NK-92 (cell line): Measurements from ENCODE around the gene OBSCN.

Source experiments
- DNase-seq: peaks from one replicate; lab custom pipeline; 2025; ENCODE audit not compliant: unreplicated experiment; lab: John Stamatoyannopoulos, UW

Gene OBSCN

DNA sequence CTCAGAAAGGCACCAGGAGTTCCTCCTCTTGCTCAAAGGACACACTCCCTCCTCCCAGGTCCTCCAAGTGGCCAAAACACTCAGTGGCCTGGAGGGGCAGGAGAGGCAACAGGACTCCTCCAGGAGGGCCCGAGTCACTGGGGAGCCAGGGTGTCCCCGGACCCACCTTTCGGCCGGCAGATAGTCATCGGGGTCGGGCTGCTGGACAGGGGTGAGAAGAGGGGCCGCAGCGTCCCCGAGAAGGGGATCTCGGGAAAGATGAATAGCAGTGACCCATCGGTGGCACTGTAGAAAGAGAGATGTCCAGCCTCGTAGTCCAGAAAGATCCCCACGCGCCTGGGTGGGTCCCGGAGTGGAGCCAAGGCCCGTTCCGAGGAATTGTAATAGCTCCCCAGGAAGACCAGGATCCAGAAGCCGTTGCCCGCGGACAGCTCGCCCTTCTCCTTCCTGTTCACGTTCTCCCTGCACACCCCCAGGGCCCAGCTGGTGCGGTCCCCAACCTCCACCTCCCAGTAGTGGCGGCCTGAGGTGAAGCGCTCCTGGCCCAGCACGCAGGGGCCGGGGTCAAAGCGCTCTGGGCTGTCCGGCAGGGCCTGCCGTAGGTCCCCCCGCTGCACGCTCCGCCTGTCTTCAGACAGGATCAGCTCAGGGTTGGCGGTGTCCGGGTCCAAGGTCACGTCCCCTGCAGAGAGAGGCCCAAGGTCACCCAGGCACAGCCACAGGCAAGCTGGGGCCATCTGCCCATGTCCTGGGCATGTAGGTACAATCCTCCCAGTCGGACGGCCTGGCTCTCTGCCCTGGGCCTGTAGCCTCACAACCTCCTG, 186.9 kb downstream of the OBSCN start:
- no peak for DNase-seq

DNA sequence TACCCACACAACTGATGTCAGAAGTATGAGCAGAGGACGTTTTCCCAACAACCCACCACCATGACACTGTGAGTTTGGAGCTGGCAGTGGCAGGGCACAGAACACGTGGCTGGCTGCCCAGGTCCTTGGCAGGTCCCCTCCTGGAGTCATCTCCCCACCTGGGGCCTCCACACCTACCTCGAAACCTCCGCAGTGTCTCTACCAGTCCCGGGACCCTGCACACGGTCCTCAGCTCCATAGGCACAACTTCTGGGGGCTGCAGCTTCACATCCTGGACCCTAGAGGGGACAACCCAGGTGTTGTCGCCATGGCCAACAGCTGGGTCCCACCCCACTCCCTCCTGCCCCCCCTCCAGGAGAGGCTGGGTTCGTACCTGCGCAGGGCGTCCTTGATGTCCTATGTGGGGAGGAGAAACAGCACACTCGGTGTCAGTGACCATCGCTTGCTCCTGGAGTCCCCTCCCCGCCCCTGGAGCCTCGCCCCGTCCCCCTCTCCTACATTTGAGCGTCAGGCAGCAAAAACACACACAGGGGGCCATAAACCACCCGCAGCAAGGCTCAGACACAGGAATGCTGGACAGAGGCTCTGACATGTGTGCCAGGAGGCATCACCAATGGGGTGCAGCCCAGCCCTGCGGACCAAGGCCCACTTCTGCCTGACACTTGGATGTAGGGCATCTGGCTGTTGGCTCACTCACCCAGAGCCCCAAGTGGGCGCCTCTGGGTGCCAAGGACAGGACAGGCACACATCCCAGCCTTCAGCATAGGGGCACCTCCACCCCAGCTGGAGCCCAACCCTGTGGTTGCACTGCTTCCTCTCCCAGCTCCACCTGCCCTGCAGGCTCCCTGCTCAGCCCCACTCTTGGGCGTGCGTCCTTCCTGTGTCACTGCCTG, 189.2 kb downstream of the OBSCN start:
- DNase-seq: no peak

DNA sequence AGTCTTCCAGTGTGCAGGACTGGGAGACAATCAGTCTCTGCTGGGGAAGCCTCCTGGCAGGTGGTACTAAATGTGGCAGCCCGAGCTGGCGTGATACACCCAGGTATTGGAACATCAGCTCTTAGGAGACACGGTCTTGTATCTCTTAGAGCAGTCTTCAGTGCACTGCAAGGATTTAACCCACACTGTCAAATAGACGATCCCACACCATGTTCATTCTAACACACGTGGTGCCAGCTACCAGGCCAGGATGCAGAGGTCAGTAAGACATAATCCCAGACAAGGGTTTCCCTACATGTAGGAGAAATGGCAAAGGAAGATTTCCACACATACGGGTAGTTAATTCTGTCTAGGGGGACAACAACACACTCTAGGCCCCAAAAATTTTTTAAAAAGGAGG, 190.1 kb downstream of the OBSCN start:
- DNase-seq: no peak

DNA sequence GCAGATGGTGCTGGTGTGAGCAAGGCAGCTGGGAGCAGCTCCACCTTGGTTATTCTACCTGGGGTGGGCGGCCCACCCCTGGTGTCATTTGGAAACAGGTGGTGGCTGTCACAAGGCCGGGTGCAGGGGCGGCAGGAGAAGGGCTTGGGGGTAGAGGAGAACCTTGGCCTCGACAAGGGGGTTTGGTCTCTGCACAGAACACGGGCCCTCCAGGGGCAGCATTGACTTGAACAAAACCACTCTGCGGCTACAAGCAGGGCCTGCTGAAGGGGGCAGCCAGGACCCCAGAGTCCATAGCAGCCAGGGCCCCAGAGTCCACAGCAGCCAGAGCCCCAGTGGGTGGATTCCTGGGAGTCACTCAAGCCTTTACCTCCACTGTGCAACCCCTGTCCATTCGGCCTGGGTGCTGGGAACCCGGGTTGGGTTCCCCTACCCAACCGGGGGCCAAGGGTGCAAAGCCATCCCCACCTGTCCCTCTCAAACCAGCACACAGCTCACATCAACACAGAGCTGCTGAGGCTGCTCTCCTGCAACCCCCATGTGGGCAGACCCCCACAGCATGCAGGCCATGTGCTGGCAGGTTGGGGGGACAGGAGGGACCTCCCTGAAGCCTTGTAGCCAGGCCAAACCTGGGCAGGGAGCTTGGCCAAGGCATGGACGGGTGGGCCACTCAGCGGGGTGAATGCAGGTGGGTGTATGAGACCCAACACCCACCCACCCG, 191.1 kb downstream of the OBSCN start:
- no peak for DNase-seq

DNA sequence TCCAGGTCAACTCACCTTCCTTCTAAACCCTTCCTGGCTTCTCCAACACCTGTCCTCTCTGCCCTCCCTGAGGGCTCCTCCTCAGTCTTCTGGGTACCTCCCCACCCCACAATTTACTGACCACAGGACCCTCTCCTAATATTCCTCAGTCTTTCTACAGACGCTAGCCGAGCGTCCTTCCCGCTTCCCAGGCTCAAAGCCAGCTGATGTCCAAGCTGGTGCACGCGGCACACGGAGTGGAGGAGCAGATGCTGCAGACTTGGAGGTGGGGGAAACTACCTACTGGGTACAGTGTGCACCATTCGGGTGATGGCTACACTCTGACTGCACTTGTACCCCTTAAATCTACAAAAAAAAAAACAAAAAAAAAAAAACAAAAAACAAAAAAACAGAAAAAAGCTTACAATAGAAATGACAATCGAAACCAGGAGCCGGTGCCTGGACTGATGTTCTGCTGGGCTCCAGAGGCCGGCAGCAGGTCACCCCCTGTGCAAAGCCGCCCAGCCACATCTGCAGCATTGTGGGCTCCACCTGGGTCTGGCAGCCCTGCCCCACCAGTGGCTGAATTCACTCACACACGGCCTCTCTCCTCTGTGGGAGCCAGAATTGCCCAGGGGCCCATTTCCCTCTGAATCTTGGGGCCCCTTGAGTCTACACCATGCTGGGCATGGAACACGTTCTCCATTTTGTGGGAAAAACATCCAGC, 191.8 kb downstream of the OBSCN start:
- no peak for DNase-seq

DNA sequence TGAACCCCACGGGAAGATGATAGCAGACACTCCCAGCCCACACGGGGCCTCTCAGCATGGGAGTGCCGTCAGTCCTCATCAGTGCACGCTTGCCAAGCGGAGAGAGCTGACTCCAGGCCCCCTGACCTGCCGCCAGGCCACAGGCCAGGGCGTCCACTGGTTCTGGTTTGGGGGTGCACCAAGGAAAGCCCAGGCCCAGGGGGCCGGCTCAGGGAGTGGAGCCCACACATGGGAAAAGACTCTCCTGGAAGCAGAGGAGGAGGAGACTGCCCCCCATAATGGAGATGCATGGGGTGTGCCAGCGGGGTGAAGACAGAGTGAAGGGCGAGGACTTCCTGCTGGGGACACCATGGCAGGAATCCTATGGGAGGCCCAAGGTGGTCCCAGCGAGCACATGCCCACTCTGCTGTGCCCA, 192.4 kb downstream of the OBSCN start:
- no peak for DNase-seq

DNA sequence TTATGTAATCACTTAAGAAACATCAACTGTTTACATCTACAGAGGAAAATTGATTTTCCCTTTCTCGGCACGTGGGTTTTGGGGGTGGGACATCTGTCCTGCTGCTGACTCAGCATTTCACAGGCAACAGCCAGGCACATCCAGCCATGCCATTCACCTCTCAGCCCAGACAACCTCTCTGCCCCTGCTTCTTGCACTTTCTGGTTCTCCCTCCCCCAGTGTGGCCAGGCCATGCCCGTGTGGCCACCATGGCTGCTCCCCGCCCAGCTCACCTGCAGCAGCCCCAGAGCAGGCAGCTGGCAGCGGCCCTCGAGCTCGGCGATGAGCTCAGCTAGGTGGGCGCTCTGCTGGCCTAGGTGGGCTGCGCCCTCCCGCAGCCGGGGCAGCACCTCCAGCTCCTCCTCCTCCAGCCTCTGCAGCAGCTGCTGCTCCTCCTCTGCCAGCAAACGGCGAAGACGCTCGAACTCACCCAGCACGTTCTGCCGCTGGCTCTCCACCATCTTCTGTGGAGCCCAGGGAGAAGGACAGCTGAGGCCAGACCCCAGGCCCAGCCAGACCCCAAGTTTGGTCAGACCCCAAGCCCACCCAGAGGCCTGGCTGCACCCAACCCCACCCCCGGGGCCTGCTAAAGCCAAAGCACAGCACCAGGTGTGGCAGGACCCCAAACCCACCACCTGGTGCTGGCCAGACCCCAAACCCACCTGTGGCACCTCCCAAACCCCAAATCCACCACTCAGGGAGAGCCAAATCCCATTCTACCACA, 193.0 kb downstream of the OBSCN start:
- DNase-seq: no peak

DNA sequence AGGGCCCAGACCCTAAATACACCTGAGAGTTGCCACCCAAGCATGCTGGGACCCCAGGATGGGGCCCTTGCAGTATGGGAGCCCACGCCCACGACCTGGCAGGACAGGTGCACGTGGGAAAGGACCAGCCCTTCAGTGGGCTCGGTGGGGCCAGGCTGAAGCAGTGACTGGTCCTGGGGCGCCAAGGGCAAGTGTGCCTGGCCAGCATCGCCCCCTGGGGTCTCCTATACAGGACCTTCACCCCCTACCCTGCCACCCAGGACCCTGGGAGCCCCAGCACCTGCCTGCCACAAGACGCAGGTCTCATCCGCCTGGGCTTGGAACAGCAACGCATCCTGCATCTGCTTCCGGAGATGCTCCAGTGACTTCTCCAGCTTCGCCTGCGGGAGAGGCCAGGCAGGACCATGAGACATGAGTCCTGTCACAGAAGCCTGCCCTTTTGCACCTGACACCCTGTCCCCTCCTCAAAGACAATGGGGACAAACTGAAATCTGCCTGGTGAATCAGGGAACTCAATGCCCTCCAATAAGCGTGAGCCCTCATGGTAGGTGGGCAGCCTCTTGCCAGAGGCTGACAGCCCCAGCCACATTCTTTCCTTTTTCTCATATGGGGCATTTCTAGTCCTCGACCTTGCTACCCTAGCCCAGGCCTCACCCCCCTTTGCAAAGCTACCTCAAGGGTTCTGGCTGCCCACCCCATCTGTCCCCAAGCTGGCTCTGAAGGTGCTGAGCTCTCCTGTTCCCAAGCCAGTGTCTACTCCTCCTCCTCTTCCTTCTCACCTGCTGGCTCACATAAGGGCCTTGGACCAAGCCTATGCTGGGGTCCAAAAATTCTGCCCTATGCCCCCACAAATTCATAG, 194.2 kb downstream of the OBSCN start:
- no peak for DNase-seq

DNA sequence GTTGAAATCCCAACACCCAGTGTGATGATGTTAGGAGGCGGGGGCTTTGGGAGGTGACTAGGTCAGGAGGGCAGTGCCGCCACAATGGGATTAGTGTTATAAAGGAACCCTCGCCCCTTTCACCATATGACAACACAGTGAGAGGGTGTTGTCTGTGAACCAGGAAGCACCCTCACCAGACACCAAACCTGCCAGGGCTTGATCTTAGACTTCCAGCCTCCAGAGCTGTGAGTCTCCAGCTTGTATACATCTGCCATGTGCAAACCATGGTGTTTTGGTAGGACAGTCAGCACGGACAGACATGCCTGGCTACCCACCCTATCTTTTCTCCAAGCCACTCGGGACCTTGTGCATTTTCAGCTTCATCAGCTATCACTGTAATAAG, 194.8 kb downstream of the OBSCN start:
- DNase-seq: no peak

DNA sequence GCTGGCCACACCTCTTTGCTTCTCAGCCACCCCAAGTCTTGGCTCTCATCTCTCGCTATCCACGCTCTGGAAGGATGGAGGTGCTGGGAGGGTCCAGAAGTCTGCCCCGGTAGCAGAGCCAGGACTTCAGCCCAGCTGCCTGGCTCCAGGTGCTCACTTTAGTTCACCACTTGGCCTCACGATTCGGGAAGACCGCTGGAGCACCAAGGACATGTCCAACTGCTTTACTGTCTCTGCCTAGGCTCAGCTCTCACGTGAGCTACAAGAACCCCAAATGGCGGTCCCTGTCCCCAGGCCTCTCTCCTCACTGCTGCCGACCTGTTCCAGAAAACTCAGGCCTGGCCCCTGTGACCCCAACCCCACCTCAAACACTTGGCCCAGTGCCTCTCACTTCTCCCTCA, 195.4 kb downstream of the OBSCN start:
- DNase-seq: no peak

DNA sequence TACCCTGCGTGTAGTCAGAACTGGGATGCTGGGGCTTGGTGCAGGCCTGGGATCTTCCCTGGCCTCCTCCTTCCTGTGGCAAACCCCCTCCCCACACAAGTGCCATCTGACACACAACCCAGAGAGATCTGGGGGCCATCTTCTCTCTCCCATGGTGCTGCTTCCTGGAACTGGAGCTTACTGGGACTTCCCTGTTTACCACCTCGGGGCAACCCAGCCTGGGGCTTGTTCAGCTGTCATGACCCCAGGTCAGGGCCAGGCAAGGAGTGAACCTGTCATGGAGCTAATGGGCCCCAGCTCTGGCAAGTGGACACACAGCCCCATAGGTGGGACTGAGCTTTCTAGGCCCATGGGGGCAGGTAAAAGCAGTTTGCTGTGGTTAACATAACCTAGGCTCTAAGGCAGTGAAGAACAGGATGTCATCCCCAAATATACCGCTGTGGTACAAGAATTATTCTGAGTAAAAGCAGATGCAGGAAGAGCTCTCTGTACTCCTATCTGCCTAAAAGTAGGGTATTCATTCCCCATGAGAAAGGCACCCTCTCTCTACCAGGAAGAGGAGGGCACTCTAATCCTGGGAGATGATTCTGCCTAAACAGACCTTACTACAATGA, 196.4 kb downstream of the OBSCN start:
- DNase-seq: no peak

DNA sequence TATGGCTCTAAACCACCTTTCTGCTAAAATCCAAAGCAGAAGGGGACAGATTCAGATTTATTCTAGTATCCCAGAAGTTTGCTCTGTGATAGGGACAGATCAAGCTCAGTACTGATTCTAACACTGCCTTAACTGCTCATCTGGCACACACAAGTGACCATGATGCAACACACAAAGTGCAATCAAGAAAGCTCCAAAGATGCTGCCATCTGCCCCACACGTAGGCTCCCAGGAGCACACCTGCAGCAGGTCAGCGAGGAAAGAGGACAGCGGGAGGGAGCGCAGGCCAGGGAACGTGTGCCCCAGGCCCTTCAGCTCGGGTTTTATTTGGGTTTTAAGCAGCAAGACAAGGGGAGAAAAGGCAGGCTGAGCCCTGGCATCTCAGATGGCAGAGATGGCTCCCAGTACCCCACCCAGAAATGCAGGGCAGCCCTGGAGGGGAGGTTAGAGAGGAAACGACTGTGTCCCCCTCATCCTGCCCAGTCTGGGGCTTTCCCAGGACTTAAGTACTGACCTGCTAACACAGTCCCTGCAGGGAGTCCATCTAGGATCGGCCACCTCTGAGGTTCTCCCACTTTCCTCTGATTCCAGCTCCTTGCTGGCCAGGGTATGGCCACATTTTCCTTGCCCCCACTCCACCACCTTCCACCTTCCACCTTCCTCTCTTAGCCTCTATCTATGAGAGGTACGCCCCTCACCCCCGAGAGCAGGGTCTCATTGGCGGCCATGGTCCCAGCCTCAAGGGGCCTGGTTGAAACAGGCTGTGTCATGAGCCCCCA, 197.5 kb downstream of the OBSCN start:
- DNase-seq: no peak

DNA sequence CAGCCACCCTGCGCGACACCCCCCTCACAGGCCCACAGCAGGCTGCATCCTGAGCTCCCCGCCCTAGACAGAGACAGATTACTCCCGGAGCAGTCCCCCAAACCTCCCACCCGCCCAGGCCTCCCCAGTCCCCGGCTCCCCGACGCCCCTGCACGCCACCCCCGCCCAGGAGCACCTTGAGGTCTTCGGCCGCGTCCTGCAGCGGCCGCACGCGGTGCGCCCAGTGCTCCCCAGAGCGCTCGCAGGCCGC, 198.1 kb downstream of the OBSCN start:
- DNase-seq: no peak

DNA sequence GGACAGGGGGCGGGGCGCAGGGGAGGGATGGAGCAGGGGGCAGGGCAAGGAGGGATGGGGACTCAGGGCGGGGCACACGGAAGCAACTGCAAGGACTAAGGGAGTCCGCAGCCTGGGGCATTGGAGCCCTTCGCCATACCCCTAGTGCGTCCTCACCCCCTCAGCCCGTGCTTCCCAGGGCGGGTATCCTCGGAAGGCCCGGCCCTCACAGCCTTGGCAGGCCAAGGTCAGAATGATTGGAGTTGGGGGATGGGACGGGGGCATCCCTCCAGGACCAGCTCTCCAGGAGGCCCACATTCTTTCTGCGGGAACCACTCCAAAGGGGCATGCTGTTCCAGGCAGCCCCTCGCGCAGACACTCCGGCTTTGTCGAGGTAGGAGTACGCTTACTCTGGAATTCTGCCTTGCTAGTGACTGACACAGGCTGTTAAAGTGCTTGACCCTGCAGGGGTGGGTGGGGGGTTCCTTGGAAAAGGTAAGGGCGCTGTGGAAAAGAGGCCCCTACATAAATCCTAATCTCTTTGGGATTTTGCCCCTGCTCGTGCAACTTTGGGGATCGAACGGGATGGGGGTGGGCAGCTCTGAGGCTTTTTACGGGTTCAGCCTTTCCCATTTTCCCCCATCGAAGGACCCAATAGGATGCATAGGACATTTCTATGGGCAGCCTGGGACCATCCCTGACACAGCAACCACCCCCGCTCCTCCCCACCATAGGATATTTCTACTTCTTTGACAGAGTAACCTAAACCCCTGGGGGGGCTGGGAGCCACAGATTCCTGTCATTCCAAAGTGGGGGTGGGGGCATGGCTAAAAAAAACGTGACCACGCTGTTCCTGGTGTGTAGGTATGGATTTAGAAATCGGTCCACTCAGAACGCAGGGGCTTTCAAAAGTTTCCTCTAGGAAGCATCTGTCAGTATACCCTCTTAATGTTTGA, 199.5 kb downstream of the OBSCN start:
- no peak for DNase-seq

DNA sequence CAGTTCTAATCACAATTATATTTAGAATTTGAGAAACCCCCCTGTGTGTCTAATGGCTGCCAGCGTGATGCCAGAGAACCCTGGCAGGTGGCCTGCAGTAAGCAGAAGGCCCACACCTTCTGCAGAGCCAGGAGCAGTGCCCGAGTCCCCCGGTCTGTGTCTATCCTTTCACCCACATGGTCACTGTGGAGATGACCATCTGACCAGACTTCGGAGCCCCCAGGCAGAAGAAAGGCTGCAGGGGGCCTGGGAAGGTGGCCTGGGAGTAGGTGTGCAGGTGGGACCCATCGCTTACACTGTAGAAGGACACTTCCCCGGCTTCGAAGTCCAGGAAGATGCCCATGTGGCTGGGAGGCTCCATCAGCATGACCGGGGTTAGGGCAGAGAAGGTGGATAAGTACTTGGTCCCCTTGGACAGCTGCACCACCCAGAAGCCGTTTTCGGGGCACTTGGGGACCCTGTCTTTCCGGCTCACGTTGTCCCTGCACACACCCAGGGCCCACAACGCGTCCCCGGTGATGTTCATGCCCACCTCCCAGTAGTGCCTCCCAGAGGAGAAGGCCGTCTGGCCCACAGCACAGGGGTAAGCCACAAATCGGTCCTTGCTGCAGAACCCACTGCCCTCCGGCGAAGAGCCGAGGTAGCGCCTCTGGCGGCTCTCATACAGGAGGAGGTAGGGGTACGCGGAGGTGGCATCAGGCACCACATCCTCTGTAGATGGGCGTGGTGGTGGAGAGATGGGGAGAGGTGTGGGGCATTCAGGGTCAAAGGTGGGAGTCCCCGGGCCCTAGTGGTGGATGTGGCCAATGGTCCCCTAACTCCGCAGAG, 200.4 kb downstream of the OBSCN start:
- DNase-seq: no peak
